Measurements from ENCODE around the gene FOXO3.

GRCh38 chr6:108715832-108716231 lies 155.1 kb downstream of the FOXO3 start:
- no peak for TF ChIP-seq CTCF (IDR thresholded peaks at IDR 0.05)
- no peak for TF ChIP-seq POLR2A (IDR thresholded peaks at IDR 0.05)

All from right lobe of liver (tissue), 4 donors.